HG03159 (cell line): ENCODE measurements around the gene PRKCE.

ENCODE experiments used
- ATAC-seq: cut with Tn5 transposase; IDR thresholded peaks from one replicate; pipeline ENCODE4 v1.9.1; 2021; ENCODE audit warnings: mild to moderate bottlenecking, moderate library complexity; ENCODE audit not compliant: unreplicated experiment

The PRKCE gene

DNA sequence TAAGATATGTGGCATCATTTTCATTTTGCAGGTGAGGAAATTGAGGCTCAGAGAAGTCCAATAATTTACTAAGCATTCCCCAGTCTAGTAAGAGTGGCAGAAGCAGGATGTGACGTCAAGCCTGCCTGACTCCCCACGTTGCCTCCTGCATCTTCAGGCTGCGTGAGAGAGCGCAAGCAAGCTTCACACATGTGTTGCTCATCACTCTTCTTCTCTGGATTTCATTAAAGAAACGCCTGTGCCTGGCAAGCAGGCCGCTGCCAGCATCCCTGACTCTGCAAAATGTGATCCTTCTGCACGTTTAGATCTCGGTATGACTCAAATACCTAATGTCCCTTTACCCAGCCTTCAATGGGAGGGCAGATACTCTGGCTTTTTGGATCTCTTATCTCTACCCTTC lies 96.8 kb downstream of the PRKCE start:
- ATAC-seq: no peak

DNA sequence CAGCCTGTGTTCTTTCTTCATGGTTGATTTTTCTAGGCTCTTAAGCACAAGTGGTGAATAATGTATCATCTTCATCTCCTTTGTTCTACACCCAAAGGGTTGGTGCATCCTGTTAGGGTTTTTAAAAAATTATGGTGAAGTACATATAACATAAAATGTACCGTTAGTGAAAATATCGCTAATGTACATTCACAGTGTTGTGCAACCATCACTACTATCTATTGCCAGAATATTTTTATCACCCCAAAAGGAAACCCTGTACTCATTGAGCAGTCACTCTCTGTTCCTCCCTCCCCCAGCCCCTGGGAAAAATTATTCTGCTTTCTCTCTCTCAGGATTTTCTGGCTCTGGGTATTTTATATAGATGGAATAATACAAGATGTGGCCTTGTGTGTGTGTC lies 98.5 kb downstream of the PRKCE start:
- no peak for ATAC-seq

DNA sequence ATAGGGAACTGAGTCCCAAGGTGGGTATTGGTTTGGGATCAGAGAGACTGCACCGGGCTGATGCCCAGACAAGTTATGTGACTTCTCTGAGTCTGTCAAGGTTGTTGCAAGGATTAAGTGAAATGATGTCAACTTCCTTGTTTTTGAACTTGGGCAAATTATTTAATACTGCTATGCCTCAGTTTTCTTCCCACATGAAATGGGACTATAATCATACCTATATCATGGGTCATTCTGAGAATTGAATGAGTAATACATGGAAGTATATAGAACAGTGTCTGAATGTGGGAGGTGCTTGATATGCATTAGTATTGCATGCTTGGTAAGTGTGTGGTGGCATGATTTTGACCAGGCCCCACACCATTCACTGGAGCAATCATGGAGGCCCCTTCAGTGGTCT lies 99.0 kb downstream of the PRKCE start:
- no peak for ATAC-seq

DNA sequence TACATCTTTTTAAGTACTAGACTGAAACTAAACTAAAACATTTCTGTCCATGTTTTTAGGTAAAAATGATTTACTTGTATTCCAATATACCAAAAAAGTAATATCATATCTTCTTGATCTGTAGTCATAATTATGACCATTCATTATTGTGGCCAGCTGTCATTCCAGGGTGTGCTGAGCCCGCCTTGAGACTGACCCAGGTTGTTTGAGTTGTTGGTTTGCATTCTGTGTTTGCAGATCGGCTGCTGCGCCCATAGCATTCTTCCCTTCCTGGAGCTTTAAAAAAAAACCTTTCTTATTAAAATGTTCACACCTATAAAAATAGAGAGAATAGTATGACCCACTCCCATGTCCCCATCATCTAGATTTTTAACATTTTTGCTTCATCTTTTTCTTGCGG lies 101.9 kb downstream of the PRKCE start:
- ATAC-seq: no peak

DNA sequence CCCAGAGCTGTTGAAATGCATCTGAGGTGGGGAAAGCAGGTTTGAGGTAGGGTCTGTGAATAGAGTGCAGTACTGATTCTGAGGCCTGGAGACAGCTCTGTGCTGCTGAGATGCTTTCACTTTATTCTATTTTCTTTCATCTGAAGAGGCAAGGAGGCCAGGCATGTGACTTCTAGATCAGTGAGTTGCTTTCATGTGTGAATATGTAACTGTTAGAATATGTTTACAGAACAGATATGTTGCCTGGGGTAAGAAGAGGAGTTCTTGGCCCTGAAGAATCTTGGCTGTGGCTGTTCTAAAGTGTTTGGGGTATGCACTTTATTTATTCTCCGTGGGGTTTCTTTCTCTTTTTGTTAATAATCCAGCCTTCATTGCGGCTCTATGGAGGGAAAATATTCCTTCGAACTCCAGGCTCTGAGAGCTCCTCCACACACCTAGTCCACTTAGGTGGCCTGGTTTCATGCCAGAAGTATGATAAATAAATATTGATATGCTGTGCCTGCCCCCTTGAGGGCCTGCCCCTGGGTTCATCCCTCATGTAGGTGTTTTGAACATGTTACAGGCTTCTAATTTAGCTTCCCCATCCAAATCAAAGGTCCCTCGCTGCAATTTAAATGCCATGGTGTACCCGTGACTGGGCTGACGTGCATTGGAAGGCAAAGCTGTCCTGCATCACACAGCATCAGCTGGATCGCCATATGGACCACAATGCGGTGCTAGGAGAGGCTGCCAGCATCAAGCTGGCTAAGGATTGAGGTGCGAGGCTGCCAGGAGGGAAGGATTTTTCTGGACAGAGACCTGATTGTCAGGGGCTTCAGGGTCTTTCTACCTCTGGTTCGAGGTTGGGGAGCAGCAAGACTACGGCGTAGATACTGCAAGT lies 102.9 kb downstream of the PRKCE start:
- ATAC-seq: no peak

DNA sequence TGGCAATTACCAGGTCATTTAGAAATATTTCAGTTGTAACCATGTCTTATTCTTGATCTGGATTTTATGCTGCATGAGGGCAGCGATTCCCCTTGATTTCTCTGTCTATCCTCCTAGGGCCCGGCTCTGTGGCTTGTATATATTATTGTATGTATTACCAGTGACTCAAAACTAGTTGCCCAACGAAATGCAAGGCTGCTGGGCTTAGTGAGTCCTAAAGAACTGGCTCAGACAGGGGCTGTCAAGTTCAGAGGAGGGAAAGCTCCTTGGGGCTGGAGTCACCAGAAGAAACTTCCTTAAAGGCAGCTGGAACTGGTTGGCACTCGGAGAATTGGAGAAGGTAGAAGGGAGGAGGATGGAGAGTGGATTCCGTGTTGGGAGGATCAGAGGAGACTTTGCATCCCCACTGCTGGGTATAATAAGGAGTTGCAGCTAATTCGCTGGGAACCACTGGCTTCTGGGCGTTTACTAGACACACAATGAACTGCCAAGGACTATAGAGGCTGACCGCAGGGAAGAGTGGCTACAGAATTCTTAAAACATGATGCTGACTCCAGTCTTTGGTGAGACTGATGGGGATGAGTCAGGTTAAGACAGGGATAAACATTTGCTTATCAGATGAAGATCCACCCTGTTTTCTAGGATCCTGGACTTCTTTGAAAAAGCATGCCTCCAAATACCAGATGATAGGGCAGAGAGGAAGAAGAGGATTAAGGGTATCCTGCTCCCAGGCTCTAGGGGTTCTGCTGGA lies 104.3 kb downstream of the PRKCE start:
- ATAC-seq: no peak

DNA sequence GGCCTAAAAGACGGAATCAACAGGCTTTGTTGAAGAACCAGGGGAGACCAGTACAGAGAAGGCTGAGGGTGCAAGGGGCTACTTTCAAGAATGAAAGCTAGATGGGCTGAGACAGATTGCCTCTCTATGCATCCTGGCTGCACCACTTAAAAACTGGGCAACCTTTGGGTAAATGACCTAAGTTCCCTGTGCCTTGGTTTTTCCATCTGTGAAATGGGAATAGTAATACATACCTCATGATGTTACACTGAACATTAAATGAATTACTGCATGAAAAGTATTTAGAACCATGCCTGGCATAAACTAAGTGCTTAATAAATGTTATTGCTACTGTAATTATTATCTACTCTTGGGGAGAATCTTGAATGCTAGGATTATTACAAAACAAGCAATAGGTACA lies 106.5 kb downstream of the PRKCE start:
- no peak for ATAC-seq

DNA sequence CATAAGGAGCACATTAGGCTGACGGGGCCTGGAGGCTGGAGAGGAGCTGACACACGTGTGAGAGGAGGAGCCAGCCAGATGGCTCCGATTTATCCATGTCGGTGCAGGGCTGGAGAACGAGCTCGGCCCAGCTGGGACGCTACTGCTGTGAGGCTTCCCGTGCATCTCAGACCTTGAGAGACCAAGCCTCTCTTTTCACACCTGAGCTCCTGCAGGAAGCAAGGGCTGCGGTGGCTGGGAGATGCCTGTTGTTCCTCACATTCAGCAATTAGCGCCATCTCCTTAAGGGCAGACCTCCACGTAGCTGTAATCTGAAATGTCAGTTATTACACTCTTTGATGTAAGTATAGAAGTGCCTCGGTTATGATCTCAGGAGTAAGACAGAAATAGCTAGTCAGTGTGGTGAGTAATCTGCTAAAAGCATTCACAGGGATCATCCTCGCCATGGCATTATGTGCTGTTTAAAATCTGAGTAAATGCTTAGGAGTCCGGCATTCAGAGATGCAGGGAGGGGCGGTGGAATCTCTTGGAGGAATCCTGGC lies 107.9 kb downstream of the PRKCE start:
- ATAC-seq: no peak

DNA sequence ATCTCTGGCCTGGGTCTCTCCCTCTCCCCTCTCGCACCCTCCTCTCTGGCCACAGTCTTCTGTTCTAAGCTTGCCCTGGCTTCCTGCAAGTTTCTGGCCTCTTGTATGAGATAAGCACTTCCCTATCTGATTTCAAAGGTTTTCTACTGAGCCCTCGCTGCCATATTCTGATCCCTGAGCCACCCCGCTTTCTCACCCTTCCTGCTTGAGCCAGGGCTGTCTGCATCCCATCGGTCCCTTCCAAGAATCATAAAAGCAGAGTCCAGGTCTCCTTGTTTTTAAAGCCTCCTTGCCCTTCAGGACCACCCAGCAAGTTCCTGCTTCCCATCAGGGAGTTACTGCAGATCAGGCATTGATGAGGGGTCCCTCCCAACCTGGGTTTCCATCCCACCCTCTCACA lies 110.2 kb downstream of the PRKCE start:
- no peak for ATAC-seq

DNA sequence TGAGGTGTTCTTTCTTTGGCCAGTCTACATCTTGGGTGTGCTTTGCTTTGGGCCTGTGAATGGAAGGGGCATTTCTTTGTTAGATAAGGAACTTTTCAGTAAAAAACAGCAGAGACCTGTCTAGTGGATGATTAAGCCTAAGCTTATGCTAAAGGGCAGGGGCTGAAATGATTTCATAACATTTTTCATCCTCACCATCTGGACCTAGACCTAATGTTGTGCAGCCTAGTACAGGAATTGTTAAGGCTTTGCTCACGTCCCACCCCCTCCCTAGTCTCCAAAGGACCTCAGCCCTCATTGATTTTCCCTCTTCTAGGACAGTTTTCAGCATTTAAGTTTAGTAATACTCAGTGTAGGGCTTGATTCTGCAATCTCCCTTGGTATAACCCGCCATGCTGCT lies 111.8 kb downstream of the PRKCE start:
- ATAC-seq: no peak

DNA sequence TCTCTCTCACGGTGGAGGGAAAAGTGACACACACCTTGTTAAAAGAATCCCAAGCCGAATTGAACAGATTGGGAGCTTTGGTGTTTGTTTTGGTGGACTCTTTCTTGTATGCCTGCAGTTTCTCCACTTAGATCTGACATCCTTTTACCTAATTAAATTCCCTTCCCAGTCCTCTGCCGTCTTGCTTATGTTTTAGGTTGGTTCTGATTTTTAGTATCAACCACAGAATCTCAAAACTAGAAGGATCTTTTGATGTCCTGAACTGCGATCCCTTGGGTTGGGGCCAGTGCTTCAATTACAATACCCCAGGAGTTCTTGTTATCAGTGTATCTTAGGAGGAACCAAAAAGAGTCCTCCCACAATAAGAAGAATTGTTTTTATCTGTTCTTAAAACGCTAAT lies 112.3 kb downstream of the PRKCE start:
- no peak for ATAC-seq

DNA sequence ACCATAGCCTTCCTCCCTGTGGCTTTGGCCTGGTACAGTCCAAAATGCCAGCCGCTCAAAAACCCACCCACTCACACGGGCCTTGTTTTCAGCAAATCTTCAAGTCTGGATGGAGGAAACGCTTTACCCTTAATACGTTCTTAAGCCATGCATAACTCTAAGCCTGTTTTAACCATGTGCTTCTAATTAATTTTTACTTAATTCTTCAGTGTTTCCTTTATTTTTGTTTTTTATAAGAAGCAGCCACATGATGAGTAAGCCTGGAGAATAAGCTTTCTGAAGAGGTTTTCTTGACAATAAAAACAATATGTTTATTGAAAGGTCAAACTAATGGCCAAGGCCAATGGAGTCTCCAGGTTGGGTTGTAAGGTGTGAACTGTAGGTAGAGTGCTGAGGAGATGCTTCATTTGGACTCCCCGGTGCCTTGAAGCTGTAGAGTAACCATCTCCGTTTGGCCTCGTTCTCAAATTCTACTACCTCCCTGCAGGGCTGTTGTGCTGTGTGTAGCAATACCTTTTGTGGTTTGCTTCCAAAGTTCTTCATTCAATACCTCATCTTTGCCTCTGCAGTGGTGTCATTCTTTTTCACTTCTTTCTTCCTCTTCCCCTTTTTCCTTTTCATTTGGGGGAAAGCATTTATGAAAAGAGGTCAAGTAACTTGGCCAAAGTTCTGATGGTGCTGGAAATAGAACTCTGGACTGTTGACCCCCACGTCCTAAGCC lies 113.7 kb downstream of the PRKCE start:
- ATAC-seq: no peak

DNA sequence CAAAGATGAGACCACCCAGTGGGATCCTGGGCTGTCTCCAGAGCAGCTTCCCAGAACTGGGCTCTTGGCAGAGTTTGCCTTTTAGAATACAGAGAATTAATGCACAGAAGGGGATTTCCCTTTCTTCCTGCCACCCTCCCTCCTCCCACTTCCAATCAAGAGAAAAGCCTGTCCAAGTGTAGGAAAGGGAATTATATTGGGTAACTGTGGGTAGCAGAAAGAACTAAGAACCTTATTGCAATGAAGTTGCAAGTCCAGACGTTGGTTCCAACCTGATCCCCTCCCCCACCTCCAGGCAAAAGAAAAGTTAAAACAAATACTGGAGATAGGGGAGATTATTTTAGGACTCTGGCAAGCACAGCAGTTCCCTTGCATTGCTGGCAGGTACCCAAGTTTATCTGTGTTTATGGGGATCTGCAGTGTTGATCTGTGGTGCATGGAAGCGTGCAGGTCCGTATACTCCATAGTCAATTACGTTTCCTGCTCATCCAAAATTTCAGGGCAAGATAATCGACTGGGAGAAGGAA lies 114.3 kb downstream of the PRKCE start:
- no peak for ATAC-seq

DNA sequence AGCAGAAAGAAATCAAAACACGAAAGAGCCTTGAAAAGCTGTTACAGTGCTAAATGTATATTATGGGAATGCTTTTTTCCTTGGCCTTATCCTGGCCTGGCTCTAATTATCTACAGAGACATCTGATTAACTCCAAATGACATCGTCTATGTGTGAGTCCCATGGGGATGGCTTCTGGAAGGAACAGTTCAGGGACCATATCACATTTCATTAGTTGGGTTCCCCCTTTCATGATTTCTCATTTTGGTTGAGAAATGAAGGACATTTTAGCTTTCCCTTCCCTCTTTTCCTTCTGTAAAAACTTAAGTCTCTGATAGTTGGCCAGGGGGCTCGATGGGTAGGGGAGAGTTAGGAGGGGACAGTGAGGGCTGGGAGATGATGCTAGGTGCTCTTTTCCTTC lies 116.7 kb downstream of the PRKCE start:
- ATAC-seq: no peak

DNA sequence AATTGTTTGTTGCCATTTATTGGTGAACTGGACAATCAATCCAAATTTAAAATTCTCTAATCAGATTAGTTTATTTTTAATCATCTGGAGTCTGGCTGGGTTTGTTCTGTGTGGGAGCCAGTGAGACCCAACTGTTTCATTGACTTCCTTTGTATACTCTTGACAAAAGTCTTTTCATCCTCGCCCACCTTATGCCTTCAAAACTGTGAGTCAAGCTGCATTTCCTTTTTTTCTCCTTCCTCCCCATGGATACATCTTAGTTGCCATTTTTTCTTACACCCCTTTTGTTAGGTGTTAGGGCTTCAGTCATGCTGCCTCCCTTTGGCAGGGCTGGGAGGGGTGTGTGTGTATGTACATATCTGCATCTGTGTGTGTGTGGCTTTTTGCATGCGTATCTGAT lies 117.6 kb downstream of the PRKCE start:
- no peak for ATAC-seq

DNA sequence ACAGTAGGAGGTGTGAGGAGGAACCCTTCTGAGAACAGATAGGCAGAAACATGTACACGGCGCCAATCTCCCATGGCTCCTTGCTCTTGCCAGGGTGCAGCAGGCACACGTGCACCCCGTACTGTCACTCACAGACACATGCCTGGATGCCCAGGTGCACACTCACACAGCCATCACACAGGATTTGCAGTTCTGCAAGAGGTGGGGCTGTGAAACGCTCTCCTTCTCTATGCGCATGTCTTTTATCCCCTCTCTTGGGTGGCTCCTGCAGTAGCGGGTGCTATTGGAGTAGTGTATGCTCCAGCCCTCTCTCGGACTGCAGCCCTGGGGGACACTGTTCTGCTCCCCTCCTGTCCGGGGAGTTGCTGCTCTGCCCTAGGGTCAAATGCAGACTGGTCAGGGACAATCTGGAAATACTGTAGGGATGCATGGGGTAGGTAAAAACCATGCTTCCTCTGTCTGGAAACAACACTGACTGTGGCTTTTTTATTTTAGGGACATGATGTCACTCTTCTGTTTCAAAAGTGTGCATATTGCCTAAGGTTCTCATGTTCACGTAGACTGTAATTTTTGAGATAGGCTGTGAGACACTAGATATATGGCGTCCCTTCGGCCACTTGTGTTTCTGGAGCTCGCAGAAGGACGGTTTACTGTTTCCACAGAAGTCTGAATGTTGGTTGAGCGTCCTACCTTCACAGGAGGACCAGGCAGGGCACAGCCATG lies 118.5 kb downstream of the PRKCE start:
- no peak for ATAC-seq

DNA sequence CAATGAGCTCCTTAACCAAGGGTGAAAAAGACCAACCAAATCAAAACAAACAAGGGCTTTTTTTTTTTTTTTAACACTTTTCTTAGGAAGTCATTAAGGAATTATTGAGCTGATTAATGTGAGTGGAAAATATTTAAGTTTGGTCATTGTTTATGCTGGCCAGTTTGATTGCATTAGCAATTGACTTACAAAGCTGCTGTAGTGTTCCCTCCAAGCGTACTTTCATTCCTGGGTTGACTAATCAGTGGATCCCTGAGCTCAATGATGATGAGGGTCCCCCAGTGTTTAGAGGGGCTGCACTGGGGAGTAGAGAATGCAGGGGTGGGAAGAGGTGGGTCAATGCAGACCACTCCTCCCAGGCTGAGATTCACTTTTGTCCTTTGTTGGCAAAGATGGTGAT lies 119.3 kb downstream of the PRKCE start:
- no peak for ATAC-seq

DNA sequence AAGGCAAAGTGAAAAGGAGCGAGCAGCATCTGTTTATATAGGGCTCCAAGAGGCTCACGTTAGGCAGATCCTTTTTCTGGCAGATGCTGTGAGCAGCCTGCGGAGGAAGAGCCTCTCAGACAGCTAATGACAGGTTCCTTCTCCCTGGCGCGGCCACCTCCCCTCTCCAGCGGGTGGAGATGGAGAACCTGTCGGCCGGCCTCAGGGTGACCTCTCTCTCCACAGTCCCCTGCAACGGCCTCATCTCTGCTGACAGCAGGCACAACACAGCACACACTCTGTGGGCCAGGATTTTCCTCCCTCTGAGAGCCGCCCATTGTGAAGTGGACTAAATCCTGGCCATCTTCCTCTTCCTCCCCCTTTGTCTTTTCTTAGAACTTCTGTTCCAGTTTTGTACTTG lies 119.8 kb downstream of the PRKCE start:
- ATAC-seq: no peak

DNA sequence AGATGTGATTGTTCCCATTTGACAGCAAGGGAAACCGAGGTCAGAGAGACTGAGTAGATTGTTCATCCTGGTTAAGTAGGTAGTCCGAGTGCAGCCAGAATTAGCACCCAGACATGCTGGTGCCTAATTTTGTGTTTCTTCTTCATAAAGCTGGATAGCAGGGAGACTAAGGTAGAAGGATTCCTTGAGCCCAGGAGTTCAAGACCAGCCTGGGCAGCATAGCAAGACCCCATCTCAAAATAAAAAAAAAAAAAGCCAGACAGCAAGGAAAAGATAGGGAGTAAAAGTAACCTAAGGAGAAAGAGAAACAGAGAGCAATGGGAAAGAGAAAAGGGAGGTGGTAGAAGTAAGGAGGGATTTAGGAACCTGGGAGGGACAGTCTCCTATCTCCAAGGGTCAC lies 120.6 kb downstream of the PRKCE start:
- ATAC-seq: no peak

DNA sequence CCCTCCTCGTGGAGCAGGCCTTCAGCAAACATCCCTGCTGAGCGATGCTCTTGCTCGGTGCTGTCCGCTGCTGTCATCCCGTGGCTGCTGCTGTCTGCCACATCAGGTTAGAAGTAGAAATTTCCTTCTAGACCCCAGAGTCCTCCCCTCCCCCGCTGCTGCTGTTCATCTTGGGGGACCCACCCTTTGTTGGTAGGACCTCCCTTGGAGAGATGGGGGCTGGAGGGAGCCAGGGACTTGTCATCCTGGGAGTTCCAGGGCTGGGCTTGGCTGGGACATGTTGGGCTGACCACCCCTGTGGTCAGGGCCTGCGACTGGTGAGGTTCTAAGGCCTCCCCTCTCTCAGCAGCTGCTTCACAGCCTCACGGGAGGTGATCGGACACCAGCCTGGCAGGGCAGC lies 122.4 kb downstream of the PRKCE start:
- ATAC-seq: no peak
